Upper lobe of right lung (tissue), 1 donor: ENCODE measurements around the gene CFAP43. TPM values are rescaled to one million over a fixed set of nuclear protein-coding genes. Genes with fewer than 3 reads are reported as not detected.
A peak's percentile ranks its signal among the peaks of the same experiment; 100 is the strongest.

Source experiments
- ATAC-seq: fragments of 200-7000 bp; cut with Tn5 transposase; one replicate; pipeline ENCODE4 v1.9.1; 2020; ENCODE audit warnings: mild to moderate bottlenecking, moderate library complexity
- DNase-seq: peaks from one replicate; pipeline ENCODE4 v3.0.0-alpha.2; 2020
- H3K27ac ChIP-seq: fragments of 200-600 bp; one replicate; pipeline ENCODE4 v1.8.0; 2022
- H3K27me3 ChIP-seq: fragments of 200-600 bp; one replicate; pipeline ENCODE4 v1.8.0; 2022; ENCODE audit warnings: mild to moderate bottlenecking
- H3K36me3 ChIP-seq: fragments of 200-600 bp; one replicate; pipeline ENCODE4 v1.8.0; 2022
- H3K4me1 ChIP-seq: fragments of 200-600 bp; one replicate; pipeline ENCODE4 v1.8.0; 2022
- H3K4me3 ChIP-seq: fragments of 200-600 bp; one replicate; pipeline ENCODE4 v1.8.0; 2022; ENCODE audit warnings: mild to moderate bottlenecking
- H3K9me3 ChIP-seq: fragments of 200-600 bp; one replicate; pipeline ENCODE4 v1.8.0; 2022
- CTCF ChIP-seq: fragments of 200-600 bp; IDR thresholded peaks from one replicate; pipeline ENCODE4 v1.8.0; 2022; ENCODE audit warnings: antibody characterized with exemption
- intact Hi-C: fragments of 100-400 bp; cut with DNase I; formaldehyde crosslinking; loops from one replicate; pipeline ENCODE4 v1.11.0; 2022
- microRNA-seq: library from miRNA; unstranded; fragments of <30 nt; microRNA quantifications from one replicate; pipeline ENCODE4 v1.2.0, GENCODE V29; 2020; ENCODE audit warnings: borderline microRNAs expressed
- total RNA-seq: library from RNA; stranded (reverse); fragmentation: NEBNext Ultra II Directional; extraction: Animal tissue kit (Norgen Biotek cat#: 25700); gene quantifications from one replicate; pipeline ENCODE4 v1.2.1, GENCODE V29; 2021
- donor health status: DM: no; HTN: yes; CAD: no; lungs with severe emphysema.

Gene CFAP43
- total RNA-seq, 1 donor from 2014 or later: 0.75 TPM

- intact Hi-C loops: no loop called here
- Histone ChIP-seq H3K27ac (no peak overlapping the region), H3K4me3 (no peak overlapping the region), H3K36me3 (no peaks in the 10 kb centered on the region), H3K9me3 (no peaks in the 10 kb centered on the region), H3K27me3 (no peaks in the 10 kb centered on the region), H3K4me1 (peaks cover 3% of the 10 kb centered on the region)
- DNase-seq (no peak), ATAC-seq (no peak)
- no peak for TF ChIP-seq CTCF
Measured at GRCh38 chr10:104088239-104088638, 143.9 kb downstream of the CFAP43 start.

GRCh38 chr10:104085801-104086400, 146.3 kb downstream of the CFAP43 start, which contains the start of gene COL17A1:
Gene COL17A1 (minus strand): TSS chr10:104085880. CDS start chr10:104080673, 5,207 bp downstream.
- no peak within 1 kb of the TSS for H3K27ac ChIP-seq
- no peak for ATAC-seq
- intact Hi-C loops: no loop called here

DNA sequence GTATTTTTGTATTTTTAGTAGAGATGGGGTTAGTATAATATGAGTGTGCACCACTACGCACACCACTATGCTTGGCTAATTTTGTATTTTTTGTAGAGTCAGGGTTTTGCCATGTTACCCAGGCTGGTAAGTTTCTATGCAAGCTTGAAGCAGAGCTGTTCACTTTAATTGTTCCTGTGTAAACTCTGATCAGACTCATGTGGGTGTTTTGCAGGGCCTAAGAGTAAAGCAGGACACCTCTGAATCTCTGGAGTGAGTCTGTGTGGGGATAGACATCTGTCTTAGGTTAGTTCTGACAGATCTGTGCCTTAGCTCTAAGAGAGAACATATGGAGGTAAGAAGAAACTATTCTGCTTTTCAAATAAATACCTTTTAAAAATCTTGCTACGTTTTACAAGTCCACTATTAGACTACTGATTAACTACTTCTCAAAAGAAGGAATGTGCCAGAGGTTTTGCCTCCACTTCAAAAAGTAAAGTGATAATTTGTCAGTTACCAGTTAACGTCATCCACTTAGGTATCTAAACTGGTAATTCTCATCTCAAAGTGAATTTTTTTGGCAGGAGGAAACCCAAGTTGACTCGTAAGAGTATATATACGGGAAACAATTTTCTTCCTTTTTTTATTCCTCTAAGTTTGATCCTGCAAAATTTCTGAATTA, 147.6 kb downstream of the CFAP43 start:
- no peaks in the 10 kb centered on the region for H3K9me3 ChIP-seq
- H3K4me1 ChIP-seq: peaks cover 3% of the 10 kb centered on the region
- H3K36me3 ChIP-seq: no peaks in the 10 kb centered on the region
- H3K27me3 ChIP-seq: no peaks in the 10 kb centered on the region
- peak; percentile 31 for ATAC-seq
- intact Hi-C loops: no loop called here
- H3K27ac ChIP-seq: no peak overlapping the region
- H3K4me3 ChIP-seq: no peak overlapping the region
- DNase-seq: no peak
- no peak for TF ChIP-seq CTCF

More at GRCh38 chr10:104085801-104086400, 146.3 kb downstream of the CFAP43 start, which contains the start of gene COL17A1:
- TF ChIP-seq CTCF: no peak
- Histone ChIP-seq H3K9me3 (no peaks in the 10 kb centered on the region), H3K4me3 (no peak within 1 kb of the TSS), H3K27me3 (no peaks in the 10 kb centered on the region), H3K4me1 (peaks cover 3% of the 10 kb centered on the region), H3K36me3 (no peaks in the 10 kb centered on the region)
- no peak for DNase-seq

- TF ChIP-seq CTCF: no peak
- Histone ChIP-seq H3K4me3 (no peak overlapping the region), H3K27ac (no peak overlapping the region), H3K4me1 (peaks cover 3% of the 10 kb centered on the region), H3K9me3 (no peaks in the 10 kb centered on the region), H3K36me3 (no peaks in the 10 kb centered on the region), H3K27me3 (no peaks in the 10 kb centered on the region)
- ATAC-seq: no peak
- DNase-seq: no peak
- intact Hi-C loops: no loop called here
Measured at GRCh38 chr10:104081998-104082397, 150.2 kb downstream of the CFAP43 start.

DNA sequence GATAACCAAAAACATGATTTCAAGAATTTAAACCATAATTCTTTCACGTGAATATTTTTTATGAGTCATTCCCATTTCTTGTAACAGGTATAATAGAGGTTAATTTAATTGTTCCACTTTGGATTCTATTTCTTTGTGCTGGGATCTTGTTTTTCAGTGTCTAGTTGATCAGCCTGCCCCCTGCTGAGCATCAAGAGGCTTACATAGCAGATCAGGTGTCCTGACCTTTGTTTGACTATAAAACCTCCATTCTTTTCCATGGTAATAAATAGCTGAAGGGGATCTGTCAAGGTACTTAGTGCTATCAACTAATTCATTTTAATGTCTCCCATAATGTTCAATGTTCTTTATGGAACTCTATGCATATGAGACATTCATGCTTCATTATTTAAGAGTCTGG, 151.4 kb downstream of the CFAP43 start:
- peaks cover 3% of the 10 kb centered on the region for H3K4me1 ChIP-seq
- intact Hi-C loops: no loop called here

More for the DNA sequence above, 151.4 kb downstream of the CFAP43 start:
- Histone ChIP-seq H3K27me3 (no peaks in the 10 kb centered on the region), H3K27ac (no peak overlapping the region), H3K4me3 (no peak overlapping the region), H3K36me3 (no peaks in the 10 kb centered on the region), H3K9me3 (no peaks in the 10 kb centered on the region)
- TF ChIP-seq CTCF: peak; percentile 37
- DNase-seq (no peak), ATAC-seq (no peak)

Small RNA genes lying within 50 kb of the gene (microRNA-seq; reads per million reads assigned to microRNA genes)
- 0.99 reads per million for gene MIR4482
- gene MIR609: not detected

Other genes with a start within 250 kb of the CFAP43 start
- 1.5 TPM for gene COL17A1, start 146.5 kb downstream of the CFAP43 start, total RNA-seq
- gene SFR1, start 110.2 kb downstream of the CFAP43 start, total RNA-seq: 5.5 TPM
- 110 TPM for gene GSTO1, start 22.5 kb upstream of the CFAP43 start, total RNA-seq
- gene GSTO2, start 36.8 kb upstream of the CFAP43 start, total RNA-seq: 9.1 TPM
- gene ITPRIP, start 106.1 kb upstream of the CFAP43 start, total RNA-seq: 34.4 TPM
- gene CFAP58, start 121.5 kb upstream of the CFAP43 start, total RNA-seq: 0.14 TPM